Lower leg skin (tissue), 4 donors: ENCODE measurements around the gene CCDC102B. TPM values are rescaled to one million over a fixed set of nuclear protein-coding genes. Genes with fewer than 3 reads are reported as not detected.

Source experiments
- DNase-seq, 2 donors: peaks; one replicate each; pipeline ENCODE4 v3.0.0-alpha.2; 2019; ENCODE audit warnings: low spot score in 2 of 2
- H3K4me3 ChIP-seq: fragments of 200-600 bp; sonication (generic); 2 replicates; pipeline ENCODE4 v1.5.1; 2017; ENCODE audit warnings: mild to moderate bottlenecking, low read depth; ENCODE audit not compliant: poor library complexity, severe bottlenecking
- POLR2A ChIP-seq, 2 donors: fragments of 450-650 bp; IDR thresholded peaks; one replicate each; pipeline ENCODE4 v1.6.1; 2016 to 2017; ENCODE audit warnings: antibody characterized with exemption in 2 of 2, mild to moderate bottlenecking in 1 of 2, moderate library complexity in 1 of 2
- WGBS, 2 donors: methylation state at CpG; one replicate each; pipeline ENCODE4 v1.1.5; 2018; 5-methylcytosine and 5-hydroxymethylcytosine counted together
- intact Hi-C: fragments of 100-400 bp; cut with DNase I; formaldehyde crosslinking; loops from one replicate; pipeline ENCODE4 v1.15.0; 2023; ENCODE audit warnings: low total_unique reads
- total RNA-seq, 4 donors: library from RNA; depleted of rRNA; stranded (reverse); fragments of >200 nt; gene quantifications; one replicate each; pipeline ENCODE4 v1.1.0, GENCODE V29; 2016
- TF ChIP-seq, protein P1 (sequence below), 3 donors: fragments of 450-650 bp; IDR thresholded peaks; one replicate each; pipeline ENCODE4 v1.5.1; 2016; ENCODE audit warnings: antibody characterized with exemption in 3 of 3, mild to moderate bottlenecking in 3 of 3, moderate library complexity in 2 of 3

The CCDC102B gene
- total RNA-seq, 4 donors from 2014 or later, result 0.72 to 2.1 (median 1.5) TPM

- TF ChIP-seq, protein P1, sequence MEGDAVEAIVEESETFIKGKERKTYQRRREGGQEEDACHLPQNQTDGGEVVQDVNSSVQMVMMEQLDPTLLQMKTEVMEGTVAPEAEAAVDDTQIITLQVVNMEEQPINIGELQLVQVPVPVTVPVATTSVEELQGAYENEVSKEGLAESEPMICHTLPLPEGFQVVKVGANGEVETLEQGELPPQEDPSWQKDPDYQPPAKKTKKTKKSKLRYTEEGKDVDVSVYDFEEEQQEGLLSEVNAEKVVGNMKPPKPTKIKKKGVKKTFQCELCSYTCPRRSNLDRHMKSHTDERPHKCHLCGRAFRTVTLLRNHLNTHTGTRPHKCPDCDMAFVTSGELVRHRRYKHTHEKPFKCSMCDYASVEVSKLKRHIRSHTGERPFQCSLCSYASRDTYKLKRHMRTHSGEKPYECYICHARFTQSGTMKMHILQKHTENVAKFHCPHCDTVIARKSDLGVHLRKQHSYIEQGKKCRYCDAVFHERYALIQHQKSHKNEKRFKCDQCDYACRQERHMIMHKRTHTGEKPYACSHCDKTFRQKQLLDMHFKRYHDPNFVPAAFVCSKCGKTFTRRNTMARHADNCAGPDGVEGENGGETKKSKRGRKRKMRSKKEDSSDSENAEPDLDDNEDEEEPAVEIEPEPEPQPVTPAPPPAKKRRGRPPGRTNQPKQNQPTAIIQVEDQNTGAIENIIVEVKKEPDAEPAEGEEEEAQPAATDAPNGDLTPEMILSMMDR (IDR thresholded peaks at IDR 0.05), result no peak
- no peak for TF ChIP-seq POLR2A (IDR thresholded peaks at IDR 0.05)
- no peak for DNase-seq
- intact Hi-C loops, result no loop called here
- WGBS, 2 donors, result 41 to 70% methylated on average over 1 of the region's 1 CpG
- no peak overlapping the region for H3K4me3 ChIP-seq
These were observed 246.3 kb downstream of the CCDC102B start for GRCh38 chr18:69044215-69044614.

GRCh38 chr18:69064063-69064462, 266.2 kb downstream of the CCDC102B start:
- DNase-seq, result no peak
- TF ChIP-seq, protein P1 (IDR thresholded peaks at IDR 0.05), result no peak
- TF ChIP-seq POLR2A (IDR thresholded peaks at IDR 0.05), result no peak
- intact Hi-C loops, result no loop called here
- WGBS, 2 donors, result 66 to 67% methylated on average over 4 of the region's 4 CpGs
- no peak overlapping the region for H3K4me3 ChIP-seq

- TF ChIP-seq, protein P1 (IDR thresholded peaks at IDR 0.05), result no peak
- TF ChIP-seq POLR2A (IDR thresholded peaks at IDR 0.05), result no peak
- intact Hi-C loops, result no loop called here
- no peak overlapping the region for H3K4me3 ChIP-seq
- DNase-seq, result no peak
- WGBS, 2 donors, result 0 to 61% methylated on average over 1 of the region's 1 CpG
These were observed 269.2 kb downstream of the CCDC102B start for GRCh38 chr18:69067048-69067447.

GRCh38 chr18:69071680-69072079, 273.8 kb downstream of the CCDC102B start:
- no peak overlapping the region for H3K4me3 ChIP-seq
- TF ChIP-seq, protein P1 (IDR thresholded peaks at IDR 0.05), result no peak
- no peak for TF ChIP-seq POLR2A (IDR thresholded peaks at IDR 0.05)
- intact Hi-C loops, result no loop called here
- 88 to 89% methylated on average over 3 of the region's 3 CpGs for WGBS, 2 donors
- no peak for DNase-seq

- TF ChIP-seq, protein P1 (IDR thresholded peaks at IDR 0.05), result no peak
- no peak for TF ChIP-seq POLR2A (IDR thresholded peaks at IDR 0.05)
- DNase-seq, result no peak
- intact Hi-C loops, result no loop called here
- 54 to 60% methylated on average over 2 of the region's 2 CpGs for WGBS, 2 donors
- H3K4me3 ChIP-seq, result no peak overlapping the region
These were observed 284.0 kb downstream of the CCDC102B start for GRCh38 chr18:69081846-69082245.

- 87 to 91% methylated on average over 1 of the region's 1 CpG for WGBS, 2 donors
- intact Hi-C loops, result no loop called here
- no peak overlapping the region for H3K4me3 ChIP-seq
- TF ChIP-seq POLR2A (IDR thresholded peaks at IDR 0.05), result no peak
- TF ChIP-seq, protein P1 (IDR thresholded peaks at IDR 0.05), result no peak
- no peak for DNase-seq
These were observed 284.6 kb downstream of the CCDC102B start for GRCh38 chr18:69082499-69082898.
